ENCODE measurements around the gene SH3TC2.

Gene SH3TC2

DNA sequence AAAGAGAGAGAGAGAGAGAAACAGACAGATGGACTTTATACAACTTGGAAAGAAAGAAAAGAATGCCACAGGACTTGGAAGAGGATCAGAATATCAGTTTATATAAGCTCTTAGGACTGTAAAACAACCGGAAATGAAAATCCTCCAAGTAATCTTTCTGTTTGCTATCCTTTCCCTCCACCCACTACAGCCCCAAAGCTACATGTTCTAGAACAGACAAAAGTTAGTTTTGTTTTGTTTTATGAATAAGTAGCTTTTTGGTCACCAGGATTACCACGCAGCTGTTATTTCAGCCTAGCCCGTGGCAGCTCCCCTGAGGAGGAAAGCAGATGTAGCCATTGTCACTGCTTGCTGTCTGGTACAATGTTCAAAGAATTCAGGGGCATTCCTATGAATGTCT lies 66.6 kb downstream of the SH3TC2 start:
- DNase-seq = no peak

DNA sequence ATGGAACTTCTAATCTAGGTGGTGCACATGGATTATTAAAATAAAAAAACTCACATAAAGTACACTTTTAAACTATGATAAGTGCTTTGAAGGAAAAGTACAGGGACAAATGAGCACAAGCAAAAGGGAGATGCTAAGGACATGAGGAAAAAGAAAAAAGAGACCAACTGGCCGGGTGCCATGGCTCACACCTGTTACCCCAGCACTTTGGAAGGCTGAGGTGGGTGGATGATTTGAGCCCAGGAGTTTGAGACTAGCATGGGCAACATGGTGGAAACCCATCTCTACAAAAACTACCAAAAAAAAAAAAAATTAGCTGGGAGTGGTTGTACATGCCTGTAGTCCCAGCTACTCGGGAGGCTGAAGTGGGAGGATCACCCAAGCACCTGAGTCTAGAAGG lies 67.1 kb downstream of the SH3TC2 start:
- no peak for DNase-seq

DNA sequence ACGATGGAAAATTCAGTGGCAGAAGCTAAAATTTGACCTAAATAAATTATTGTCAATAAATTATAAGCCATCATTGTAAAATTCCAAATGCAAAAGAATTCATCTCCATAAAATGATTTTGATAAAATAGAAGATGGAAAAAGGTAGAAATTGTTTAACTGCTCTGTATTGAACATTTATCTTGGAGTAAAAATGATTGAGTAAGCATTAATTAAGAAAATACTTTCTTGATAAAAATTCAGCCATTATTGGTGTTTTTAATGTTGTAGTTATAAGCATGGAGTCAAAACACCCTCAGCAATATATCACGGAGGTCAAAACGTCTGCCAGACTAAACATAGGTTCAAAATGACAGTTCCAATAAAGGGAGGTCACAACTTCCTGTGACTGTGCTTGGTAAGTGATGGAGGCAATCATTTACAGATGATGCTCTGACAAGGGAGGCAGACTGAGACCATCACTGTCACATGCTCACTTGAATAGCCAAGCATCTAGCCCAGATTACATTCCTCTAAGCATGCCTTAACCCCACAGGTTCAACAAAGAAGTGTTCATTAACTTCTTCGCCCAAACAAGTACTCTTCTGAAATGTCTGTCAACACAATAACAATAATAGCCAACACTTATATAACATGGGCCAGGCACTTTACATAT lies 69.5 kb downstream of the SH3TC2 start:
- DNase-seq = no peak

DNA sequence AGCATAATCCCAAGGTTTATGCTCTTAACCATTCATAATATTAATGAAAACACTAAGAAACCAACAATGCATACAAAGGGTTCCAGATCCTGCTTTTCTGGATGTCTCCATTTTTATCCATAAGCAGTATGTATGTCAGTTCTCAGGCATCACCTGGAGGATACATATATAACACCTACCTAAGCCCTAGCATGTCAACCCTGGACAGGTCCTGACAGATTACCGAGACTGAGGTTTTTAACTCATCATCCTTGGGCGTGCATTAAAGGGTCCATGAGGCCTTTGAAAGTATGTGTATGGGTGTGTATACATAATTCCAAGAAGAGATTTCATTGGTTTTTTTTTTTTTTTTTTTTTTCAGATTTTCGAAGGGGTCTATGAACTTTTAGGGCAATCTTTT lies 70.6 kb downstream of the SH3TC2 start:
- DNase-seq = no peak

DNA sequence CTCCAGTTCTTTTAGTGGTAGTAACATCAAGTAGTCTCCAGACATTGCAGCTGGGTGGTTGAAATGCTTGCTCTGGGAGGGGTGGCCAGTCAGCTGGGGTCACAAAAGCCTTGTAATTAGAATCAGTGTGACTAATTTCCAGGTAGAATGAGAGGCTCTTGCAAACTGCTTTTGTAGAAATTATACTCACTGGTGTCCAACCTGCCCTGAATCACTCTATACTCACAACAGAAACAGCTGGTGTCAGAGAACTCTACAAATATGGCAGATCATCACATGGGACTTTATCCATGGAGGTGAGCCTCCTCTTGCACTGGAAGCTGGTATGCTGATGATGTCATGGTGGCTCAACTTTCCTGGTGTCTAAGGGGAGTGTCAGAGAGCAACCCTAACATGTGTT lies 71.3 kb downstream of the SH3TC2 start:
- DNase-seq = no peak

DNA sequence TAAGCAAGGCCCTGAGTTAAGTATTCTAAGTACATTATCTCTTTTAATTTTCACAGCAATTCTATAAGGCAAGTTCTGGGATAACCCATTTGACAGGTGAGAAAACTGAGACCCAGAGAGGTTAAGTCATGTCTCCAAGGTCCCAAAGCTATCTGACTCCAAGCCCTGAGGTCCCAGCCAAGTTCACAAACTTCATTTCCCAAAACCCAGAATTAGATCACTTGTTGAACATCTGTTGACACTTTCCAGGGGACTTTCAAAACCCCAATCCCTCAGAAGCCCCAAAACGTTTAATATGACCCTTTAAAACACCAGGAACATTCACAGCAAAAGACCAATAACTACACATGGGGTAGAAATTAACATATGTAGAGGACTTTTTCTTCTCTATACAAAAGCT lies 72.0 kb downstream of the SH3TC2 start:
- no peak for DNase-seq

DNA sequence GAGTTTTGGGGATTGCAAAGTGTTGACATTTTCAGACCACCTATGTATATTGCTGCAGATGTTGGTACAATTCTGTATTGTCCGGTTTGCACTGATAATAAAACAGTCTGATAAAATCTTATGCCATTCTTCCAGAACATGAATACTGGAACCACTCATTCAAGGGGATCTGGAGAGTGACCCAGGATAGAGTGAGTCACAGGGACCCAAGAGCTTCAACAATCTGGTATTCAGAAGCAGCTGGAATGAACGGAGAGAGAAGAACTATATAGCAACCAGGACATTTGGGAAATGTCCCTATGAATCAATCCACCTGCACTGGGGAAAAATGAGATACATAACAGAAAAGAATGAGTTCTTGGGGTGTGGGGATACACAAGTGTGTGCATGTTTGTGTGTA lies 73.3 kb downstream of the SH3TC2 start:
- no peak for DNase-seq

DNA sequence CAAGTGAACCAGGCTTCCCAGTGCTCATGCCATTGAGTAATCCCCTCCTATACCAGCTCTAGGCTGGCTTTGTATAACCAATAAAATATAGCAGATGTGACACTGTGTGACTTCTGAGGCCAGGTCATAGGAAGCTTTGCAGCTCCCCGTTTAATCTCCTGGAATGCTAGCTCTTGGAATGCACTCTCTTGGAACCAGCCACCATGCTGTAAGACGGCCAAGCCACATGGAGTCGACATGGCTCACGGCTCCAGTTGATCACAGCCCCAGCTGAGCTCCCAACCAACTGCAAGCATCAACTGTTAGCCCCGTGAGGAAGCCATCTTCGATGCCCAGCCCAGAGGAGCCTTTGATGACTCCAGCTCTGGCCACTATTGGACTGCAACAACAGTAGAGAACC lies 74.5 kb downstream of the SH3TC2 start:
- no peak for DNase-seq

DNA sequence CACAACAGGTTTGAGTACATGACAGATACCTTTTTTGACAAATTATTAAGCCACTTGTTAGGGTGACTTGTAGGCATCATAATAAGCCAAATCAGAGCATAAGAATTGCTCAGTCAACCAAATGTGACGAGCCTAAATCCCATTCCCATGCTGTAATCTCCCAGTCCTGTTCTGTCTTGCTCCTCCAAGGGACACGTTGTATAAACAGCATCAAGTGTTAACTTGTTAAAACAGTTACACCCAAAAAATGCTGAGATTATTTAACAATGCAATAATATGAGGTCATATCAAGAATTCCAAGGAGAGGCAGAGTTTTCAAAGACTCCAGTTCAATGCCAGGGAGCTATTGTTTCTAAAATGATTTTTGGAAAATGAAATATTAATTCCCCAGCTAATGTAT lies 76.2 kb downstream of the SH3TC2 start:
- no peak for DNase-seq

DNA sequence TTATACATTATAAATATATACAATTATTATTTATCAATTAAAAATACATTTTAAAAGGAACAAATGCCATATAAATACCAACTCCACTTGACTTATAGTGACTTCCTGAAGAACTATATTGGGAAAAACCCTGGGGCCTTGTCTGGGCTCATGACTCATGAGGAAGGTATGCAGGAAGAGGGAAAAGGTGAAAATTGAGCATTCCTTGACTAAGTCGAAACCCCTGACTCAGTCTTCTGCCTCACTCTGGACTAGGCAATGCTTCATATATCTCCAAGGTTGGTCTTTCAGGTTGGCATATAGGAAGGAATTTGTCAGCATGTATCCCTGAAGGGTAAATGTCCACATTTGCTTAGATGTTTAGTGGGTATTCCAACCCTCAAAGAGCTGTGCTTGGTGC lies 78.5 kb downstream of the SH3TC2 start:
- DNase-seq = no peak

DNA sequence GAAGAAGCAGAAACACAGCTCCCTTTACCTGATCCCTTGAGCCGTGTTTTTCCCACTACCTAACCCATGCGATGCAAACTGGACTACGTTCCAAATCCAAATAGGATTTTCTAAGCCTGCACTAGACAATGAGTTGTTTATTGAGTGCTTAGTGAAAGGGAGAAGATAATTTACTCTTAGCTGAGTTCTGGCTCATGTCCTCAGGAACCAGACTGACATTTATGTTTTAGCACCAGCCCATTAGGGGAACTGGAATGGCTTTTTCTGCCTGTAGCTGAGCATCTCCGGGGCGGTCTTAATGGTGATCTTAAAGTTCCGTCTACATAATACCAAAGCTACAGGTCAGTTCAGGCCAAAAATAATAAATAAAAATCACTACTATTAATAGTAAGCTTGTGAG lies 81.5 kb downstream of the SH3TC2 start:
- DNase-seq = no peak

DNA sequence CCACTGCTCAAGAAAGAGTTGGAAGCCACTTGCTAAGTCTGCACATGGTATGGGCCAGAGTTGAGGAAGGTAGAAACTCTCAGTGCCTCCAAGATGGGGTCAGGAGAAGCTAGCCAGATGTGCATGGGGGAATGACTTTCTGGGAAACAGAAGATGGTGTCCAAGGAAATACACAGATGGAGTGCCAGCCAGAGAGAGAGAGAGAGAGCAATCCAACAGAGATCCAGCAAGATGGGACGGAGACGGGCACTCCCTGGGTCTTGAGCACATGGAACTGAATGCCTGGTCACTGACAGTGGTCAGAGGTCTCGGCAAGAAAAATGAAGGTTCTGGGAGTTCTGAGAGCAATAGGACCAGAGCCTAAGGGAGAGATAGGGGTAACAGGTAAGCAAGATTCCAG lies 82.1 kb downstream of the SH3TC2 start:
- no peak for DNase-seq

DNA sequence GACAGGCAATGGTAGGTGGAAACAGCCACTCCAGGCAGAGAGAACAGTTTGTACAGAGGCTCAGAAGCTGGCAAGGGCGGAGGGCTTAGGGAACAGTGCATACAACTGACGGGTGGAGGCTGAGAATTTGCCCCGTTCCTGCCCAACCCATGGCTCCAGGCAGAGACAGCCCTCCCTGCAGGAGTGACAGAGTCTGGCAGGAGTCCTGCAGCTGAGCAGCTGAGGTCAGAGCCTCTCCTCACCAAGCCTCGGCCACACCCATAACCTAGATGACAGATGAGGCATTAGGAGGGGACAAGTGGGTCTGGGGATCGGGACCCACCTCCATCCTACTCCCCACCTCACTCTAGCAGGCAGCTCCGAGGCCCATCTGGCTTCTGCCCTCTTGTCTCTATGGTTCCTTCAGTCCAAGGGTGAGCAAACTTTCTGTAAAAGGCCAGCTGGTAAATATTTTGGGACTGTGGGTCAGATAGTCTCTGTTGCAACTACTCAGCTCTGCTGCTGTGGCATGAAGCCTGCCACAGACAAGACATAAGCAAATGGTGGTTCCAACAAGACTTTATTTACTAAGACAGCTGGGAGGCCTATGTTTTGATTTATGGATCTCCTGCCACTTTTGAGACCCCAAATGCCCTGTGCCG lies 83.7 kb downstream of the SH3TC2 start:
- no peak for DNase-seq

DNA sequence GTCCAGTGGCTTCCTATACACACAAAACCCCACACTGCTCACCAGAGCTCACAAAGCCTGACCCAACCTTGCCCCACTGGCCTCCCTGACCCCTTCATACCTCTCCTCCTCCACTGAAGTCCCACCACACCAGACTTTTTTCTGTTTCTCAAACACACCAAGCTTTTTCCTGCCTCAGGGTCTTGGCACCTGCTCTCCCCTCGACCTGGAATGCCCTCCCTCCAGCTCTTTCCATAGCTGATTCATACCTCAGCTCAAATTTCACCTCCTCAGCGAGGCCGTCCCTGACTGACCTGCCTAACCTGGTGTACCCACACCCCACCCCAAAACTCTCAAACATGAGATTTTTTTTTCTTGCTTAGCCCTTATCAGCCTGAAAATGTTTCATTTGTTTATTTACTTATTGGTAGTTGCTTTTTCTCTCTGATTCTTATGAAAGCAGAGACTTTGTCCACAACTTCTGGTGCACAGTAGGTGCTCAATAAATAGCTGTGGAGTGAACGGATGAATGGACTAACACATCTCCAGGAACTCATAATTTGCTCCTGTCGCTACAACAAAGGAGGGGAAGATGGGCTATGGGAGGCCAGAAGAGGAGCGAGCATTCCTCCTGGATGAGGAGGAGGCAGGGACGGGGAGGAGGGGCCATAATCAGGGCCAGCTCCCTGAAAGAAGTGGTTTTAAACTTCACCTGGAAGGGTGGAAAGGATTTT lies 84.3 kb downstream of the SH3TC2 start:
- DNase-seq = no peak

DNA sequence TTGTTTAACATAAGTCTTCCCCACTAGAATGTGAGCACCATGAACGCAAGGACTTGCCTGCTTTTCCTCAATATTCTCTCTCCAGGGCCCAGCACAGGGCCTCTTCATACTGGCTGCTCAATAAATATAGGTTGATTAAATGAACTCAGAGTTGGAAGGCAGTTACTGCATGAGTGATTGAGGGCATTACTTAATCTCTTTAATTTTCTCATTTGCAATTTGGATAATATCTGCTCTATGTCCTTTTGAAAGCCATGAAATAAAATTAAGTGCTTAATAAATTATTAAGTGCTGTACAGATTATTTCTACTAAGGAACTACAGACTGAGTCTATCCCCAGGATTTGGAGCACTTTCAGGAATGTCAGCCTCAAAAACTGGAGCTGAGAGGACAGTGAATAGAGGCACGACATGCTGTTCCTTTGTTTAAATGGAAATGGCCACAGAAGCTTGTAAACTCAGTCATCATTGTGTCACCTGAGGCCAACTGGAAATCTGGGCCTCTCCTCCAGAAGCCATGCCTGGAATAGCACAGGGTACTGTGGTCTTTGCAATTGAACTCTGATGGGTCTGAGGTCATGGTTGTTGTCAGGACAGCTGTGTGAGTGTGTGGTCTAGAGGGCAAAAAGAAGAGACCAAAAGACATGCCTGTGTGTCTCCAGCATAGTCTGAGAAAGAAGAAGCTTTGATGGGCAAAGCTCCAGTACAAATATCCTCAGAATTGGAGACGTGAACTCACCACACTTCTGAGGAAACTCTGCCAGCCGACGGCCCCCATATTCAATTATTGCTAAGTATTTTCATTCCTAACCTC lies 86.1 kb downstream of the SH3TC2 start:
- no peak for DNase-seq

DNA sequence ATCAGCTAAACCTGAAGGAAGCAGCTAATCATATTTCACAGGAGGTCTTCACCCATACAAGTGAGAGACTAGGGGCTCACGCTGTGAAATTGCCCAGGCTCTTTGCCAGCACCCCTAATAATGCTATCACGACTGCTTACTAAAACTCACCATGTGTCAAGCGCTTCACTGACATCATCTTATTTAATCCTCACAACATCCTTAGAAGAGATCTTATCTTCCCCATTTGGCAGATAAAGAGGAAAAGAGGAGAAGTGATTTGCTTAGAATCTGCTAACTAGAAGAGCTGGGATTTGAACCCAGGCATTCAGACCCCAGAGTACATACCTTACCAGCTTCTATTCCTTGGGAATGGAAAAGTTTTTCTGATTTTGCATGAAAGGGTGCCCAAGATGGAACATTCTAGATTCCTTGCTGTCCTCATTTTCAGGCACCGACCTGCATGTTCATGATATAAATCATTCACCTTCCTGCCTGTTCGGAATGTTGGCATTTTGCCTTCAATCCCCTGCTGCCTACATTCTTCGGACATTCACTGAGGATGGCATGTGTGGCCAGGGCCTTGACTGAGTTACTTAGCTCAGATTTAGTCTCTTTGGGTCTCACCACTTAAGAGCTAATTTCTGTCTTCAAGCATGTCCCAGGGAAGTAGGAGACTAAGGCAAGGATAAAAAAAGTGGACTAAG lies 88.1 kb downstream of the SH3TC2 start:
- DNase-seq = no peak

DNA sequence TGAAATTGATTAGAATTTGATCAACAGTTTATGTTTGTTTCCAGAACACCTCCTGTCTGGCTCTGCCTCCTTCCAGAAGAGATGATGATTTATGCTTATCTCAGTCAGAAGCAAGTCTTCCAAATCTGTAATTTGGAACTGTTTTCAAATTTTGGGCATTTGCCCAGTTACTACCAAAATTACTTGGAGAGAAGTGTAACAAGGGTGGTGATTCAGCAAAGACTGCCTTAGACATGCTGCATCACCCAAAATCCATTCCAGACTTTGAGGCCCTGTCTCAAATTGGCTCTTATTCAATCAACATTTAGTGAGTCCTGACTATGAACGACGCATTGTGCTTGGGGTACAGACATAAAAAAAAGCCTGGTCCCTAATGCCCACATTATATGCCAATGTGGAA lies 89.4 kb downstream of the SH3TC2 start:
- no peak for DNase-seq

DNA sequence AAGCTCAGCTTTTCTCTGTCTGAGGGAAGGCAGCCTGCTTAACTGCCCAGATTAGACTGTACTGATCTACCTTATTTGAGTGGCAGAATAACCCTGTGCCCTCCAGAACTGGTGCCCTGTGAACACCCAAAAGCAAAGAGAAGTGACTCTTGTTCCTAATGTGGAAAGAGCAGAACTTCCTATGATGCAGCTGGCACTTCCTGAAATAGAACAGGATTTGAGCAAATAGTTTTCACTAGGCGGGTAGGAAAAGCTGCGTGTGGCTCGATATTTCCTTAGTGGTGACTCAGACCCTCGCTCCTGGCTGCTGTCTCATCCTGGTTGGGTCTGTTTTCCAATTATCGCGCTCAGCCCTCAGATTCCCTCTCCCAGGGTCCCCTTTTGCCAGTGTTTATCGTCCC lies 89.9 kb downstream of the SH3TC2 start:
- no peak for DNase-seq

DNA sequence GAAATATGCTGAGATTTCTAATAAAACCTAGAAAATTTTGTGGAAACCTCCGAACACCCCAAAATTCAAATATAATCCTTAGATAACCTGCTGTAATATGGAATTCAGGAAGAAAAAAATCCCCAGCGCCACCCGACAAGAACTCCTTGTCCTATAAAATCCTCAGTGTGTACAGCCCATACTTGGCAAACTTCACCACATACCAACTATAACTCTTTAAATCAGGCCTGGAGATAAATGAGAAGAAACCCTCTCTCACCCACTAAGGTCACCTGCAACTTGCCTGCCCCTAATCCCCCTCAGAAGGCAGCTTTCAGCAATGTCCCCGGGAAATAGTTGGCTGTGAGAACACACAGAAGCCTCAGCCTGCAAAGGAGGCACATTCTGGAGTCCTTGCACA lies 90.5 kb downstream of the SH3TC2 start:
- no peak for DNase-seq

DNA sequence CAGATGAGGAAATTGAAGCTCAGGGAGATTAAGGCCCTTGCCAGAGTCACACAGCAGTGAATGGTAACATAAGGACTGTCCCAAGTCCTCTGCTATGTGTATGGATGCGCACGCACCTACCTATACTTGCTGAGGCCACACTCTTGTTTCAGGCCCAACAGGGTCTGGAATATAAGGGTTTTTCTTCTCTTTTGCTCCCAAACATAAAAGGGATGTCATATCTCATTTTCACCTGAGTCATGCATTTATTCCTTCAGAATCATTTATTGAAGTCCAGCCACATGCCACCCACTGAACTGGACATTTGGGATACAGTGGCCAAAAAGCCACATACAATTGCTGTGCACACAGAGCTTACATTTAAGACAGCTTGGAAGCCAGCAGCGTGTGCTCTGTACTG lies 92.0 kb downstream of the SH3TC2 start:
- DNase-seq = no peak

DNA sequence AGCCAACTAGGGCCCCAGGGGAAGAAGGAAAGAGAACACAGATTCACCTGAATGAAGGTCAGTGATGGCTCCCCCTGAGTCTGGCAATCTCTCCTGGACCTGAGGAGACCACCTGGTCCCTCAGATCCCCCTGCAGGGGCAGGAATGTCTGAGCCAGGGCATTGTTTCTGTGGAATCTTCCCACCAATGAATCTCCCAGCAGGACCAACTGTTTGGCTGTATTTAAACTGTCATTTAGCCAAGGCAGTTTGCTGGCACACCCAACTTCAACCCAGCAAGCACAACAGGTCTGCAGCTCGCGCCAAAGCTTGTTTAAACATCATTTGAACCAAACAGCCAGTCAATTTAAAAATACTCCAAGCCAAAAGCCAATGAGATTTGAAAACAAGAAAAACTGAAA lies 92.6 kb downstream of the SH3TC2 start:
- DNase-seq = no peak

DNA sequence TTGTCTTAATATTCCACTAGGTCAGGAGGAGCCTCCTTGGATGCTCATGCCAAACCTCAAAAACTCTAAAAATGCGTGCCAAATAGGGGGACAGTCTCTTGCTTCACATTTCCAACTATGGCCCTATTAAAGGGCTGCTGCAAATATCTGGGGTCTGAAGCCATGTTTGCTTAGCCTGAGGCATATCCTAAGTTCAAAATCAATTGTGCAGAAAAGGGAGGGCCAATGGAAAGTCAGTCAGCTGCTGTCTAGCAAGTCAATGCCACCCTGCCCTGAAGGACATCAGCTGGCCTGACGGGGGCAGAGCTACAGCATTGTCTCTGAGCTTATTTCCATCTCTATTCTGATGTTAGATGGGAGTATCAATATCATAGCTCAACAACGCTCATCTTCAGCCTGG lies 93.6 kb downstream of the SH3TC2 start:
- DNase-seq = no peak

DNA sequence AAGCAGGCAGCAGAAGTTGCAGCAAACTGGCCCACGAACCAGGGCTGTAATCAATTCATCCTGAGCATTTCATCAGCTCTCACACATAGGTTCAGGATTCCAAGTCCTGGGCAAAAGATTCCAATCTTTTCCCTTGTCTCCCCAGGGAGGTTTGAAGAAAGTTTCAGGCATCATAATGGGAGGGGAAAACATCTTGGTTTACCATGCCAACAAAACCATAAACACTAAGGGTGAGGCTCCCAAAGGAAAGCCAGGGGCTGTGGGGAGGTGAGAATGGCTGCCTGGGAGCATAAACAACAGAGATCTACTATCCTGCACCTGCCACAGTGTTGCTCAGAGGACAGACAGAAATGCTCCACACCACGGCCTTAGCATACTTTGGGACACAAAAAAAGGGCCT lies 94.6 kb downstream of the SH3TC2 start:
- no peak for DNase-seq

Data from SIG-M5 (cell line).